Stimulated activated naive CD8-positive, alpha-beta T cell treated with anti-CD3 and anti-CD28 coated beads, Interleukin-15, amount 100 ng/mL, for 72 hours (primary cell): ENCODE data around the gene SLFN12L.
A peak's percentile ranks its signal among the peaks of the same experiment; 100 is the strongest.

Source experiments
- ATAC-seq: fragments of 150-1000 bp; cut with Tn5 transposase; 2 replicates; pipeline ENCODE4 v1.10.0; 2021; ENCODE audit warnings: mild to moderate bottlenecking, moderate library complexity
- DNase-seq, 2 donors: peaks; one replicate each; pipeline ENCODE4 v3.0.0; 2021 to 2022
- H3K27ac Mint-ChIP-seq, 2 donors: one replicate each; pipeline ENCODE4 v1.8.0; 2022; ENCODE audit warnings: mild to moderate bottlenecking in 2 of 2, mixed read lengths in 2 of 2, moderate library complexity in 2 of 2
- H3K27me3 Mint-ChIP-seq: one replicate; pipeline ENCODE4 v1.8.0; 2022; ENCODE audit warnings: mixed read lengths
- H3K4me1 Mint-ChIP-seq: one replicate; pipeline ENCODE4 v1.8.0; 2022; ENCODE audit warnings: mild to moderate bottlenecking, mixed read lengths
- H3K4me3 Mint-ChIP-seq, 2 donors: one replicate each; pipeline ENCODE4 v1.8.0; 2022; ENCODE audit warnings: mild to moderate bottlenecking in 2 of 2, mixed read lengths in 2 of 2, moderate library complexity in 1 of 2
- H3K9me3 Mint-ChIP-seq, 2 donors: one replicate each; pipeline ENCODE4 v1.8.0; 2022; ENCODE audit warnings: mixed read lengths in 2 of 2

SLFN12L gene

DNA sequence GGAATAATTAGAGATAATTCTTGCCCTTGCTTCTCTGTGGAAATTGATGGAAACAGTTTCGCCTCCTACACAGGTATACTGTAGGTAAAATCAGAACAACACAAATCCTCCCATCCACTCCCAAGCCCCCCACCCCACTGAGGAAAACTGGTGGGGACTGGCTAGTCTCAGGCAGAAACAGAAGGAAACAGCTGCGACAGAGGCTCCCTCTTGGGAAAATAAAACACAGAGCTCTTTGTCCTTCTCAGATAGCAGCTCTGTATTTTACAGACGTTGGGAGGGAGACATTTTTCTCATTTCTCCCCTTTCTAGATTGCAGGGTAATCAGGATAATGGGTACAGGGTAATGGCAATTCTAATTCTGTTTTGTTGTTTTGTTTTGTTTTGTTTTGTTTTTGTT lies 90.0 kb downstream of the SLFN12L start:
- Mint-ChIP-seq H3K27me3 (no peaks in the 10 kb centered on the region), H3K4me1 (peaks cover 36% of the 10 kb centered on the region), H3K4me3 (peak overlapping the region; percentile 76 to 79), H3K9me3 (no peaks in the 10 kb centered on the region), H3K27ac (peak overlapping the region in 1 of 2 donors; percentile 12)
- ATAC-seq (no peak), DNase-seq (no peak)

DNA sequence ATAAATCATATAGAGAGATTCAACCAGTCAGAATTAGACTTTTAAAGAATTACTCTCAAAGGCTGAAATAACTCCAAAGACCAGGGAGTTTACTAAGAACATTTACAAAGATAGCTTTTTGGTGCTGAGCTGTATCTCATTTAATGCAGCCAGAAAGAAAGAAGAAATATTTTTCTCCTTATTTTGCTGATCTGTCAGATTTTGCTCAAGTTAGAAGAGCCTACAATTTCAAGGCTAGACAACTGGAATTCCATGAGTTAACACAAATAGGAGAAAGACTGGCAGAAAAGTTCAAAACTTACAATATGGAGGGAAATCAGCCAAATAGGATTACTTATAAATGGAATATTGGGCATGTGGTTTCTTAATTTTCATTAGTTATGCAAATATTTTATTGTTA lies 99.0 kb downstream of the SLFN12L start:
- ATAC-seq = no peak
- Mint-ChIP-seq H3K27me3 (no peaks in the 10 kb centered on the region), H3K4me1 (peaks cover 13% of the 10 kb centered on the region), H3K9me3 (no peaks in the 10 kb centered on the region), H3K27ac (no peak overlapping the region), H3K4me3 (no peak overlapping the region)
- no peak for DNase-seq

DNA sequence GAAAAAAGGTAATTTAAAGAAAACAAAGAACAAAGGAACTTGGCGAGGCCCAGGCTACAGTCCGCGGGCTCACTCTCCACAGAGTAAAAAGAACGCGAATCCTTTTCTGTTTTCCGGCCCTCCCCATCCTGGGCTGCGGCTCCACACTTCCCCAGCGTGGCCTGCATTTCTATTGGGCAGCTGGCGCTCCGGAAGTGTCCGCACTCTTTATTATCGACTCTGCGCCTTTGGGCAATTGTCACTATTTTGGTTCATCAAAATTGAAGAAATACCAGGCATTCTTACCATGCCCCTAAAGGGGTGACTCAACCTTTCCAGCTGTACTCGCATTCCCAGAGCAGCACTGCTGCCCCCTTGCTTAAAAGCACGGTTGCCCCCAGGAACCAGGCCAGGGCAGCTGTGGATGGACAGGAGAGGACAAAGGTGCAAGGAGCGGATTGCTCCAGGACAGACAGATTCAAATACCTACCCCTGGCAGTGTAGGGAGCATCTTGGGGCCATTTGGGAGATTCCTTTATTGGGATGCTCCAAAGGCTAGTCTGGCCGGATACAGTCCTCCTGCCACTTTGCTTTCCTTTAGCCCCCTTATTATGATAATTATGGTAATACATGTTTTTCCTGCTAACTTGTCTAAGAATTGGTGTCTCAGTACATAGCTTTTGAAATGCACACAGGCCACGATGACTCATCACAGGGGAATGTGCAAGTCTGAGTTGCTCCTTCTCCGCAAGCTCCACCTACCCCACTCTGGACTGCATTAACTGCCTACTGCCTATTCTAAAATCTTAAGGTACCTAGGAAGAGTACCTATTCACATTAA lies 104.2 kb downstream of the SLFN12L start:
- Mint-ChIP-seq H3K4me1 (peaks cover 64% of the 10 kb centered on the region), H3K9me3 (no peaks in the 10 kb centered on the region), H3K27ac (peak overlapping the region; percentile 96 to 98), H3K27me3 (no peaks in the 10 kb centered on the region), H3K4me3 (peak overlapping the region; percentile 96 to 97)
- peak; percentile 93 for ATAC-seq
- peak; percentile 58 to 75 for DNase-seq

DNA sequence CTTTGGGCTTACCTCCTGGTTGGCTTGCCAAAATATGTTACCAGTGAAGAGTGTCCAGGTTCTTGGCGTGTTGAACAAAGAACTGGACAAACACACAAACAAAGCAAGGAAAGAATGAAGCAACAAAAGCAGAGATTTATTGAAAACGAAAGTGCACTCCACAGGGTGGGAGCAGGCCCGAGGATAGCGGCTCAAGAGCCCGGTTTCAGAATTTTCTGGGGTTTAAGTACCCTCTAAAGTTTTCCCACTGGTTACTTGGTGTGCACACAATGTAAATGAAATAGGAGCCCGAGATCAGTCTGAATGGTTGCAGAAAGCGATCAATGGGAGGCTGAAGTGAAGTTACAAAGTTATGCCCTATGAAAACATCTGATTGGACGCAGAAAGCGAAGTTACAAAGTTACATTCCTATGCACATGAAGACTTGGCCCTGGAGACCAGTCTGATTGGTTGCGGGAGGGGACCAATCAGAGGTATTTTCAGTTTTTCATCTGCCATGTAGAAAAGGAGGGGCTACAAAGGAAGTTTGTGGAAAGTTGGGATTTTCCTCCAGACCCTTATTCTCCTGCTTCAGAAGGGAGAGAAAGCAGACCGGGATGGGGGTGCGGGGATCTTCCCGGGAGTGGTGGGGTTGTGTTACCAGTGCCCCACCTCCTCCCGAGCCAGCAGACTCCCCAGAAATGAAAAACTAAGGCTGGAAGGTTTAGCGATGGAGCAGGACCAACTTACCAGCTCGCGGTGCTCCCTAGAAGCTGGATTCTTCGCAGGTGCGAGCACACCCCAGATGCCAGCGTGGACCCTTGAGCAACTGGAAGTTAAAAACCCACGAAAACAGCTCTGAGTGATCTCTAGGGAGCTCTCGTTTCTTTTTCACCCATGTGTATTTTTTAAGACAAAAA lies 105.1 kb downstream of the SLFN12L start, which contains the start of gene SLFN12:
Gene SLFN12, minus strand, starts transcription at position 325 of the 899 bp plus-strand sequence. CDS start 9,472 bp downstream, outside the sequence.
- Mint-ChIP-seq H3K4me1 (peaks cover 72% of the 10 kb centered on the region), H3K9me3 (no peaks in the 10 kb centered on the region)
- DNase-seq = peak; percentile 38 to 53

DNA sequence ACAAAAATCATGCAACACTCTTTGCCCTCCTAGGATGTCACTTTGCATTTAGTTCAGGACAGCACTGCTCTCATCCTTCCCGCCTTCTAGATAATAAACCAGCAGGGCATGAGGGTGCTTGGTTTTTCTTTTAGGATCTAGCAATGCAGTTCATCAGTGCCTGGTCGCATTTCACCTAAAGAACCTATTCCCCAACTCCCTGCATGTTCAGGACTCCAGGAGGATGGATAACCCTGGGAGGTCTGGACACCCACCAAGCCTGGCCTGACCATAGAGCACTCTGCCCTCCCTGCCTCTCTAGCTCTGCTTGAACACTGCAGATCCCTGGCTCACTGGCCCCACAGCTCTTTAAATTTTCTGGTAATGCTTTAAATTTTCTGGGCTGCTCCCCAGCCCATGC lies 107.8 kb downstream of the SLFN12L start:
- H3K27ac Mint-ChIP-seq = no peak overlapping the region
- peaks cover 82% of the 10 kb centered on the region for H3K4me1 Mint-ChIP-seq

More for the DNA sequence above, 105.1 kb downstream of the SLFN12L start, which contains the start of gene SLFN12:
- H3K4me3 Mint-ChIP-seq = peak within 1 kb of the TSS; percentile 96 to 97
- H3K27ac Mint-ChIP-seq = peak within 1 kb of the TSS; percentile 96 to 98
- peak; percentile 84 for ATAC-seq
- H3K27me3 Mint-ChIP-seq = no peaks in the 10 kb centered on the region

DNA sequence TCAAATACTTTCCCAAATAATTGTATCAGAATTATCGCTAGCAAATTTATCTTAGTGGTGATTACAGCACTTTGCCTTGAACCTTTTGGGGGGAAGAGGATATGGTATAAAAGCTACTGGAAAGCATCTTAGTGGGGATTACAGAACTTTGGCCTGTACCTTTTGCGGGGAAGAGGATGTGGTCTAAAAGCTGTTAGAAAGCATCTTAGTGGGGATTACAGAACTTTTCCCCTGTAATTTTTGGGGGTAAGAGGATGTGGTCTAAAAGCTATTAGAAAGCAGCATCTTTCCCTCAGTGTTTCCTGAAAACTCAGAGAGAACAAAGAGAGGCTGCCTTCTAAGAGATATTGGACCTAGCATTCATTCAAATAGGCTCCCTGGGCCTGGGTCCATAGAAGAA lies 109.2 kb downstream of the SLFN12L start:
- Mint-ChIP-seq H3K27ac (no peak overlapping the region), H3K4me1 (peaks cover 67% of the 10 kb centered on the region), H3K4me3 (peak overlapping the region; percentile 11 to 29), H3K9me3 (no peaks in the 10 kb centered on the region), H3K27me3 (no peaks in the 10 kb centered on the region)
- DNase-seq (no peak), ATAC-seq (peak; percentile 48)

More for the DNA sequence above, 107.8 kb downstream of the SLFN12L start:
- no peaks in the 10 kb centered on the region for H3K9me3 Mint-ChIP-seq
- no peak for DNase-seq
- no peaks in the 10 kb centered on the region for H3K27me3 Mint-ChIP-seq
- H3K4me3 Mint-ChIP-seq = no peak overlapping the region
- ATAC-seq = no peak

DNA sequence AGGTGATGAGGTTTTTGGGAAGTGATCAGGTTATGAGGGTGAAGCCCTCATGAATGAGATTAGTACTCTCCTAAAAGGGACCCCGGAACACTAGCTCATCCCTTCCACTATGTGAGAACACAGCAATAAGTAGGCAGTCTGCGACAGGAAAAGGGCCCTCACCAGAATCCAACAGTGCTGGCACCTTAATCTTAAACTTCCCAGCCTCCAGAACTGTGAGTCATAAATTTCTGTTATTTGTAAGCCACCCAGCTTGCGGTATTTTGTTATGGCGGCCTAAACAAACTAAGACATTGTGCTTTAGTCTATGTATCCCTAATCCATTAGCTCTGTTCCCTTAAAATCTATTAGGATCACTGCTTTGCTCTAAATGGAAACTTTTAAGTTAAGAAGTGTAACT lies 113.7 kb downstream of the SLFN12L start:
- DNase-seq (no peak), ATAC-seq (no peak)
- H3K4me1 Mint-ChIP-seq = peaks cover 24% of the 10 kb centered on the region
- no peak overlapping the region for H3K4me3 Mint-ChIP-seq
- no peaks in the 10 kb centered on the region for H3K27me3 Mint-ChIP-seq
- no peaks in the 10 kb centered on the region for H3K9me3 Mint-ChIP-seq
- H3K27ac Mint-ChIP-seq = no peak overlapping the region
